HepG2 (cell line): ENCODE data around the gene TMEM204. TPM values are rescaled to one million over a fixed set of nuclear protein-coding genes. Genes with fewer than 3 reads are reported as not detected.
A peak's percentile ranks its signal among the peaks of the same experiment; 100 is the strongest.

ENCODE experiments used
- CBX1 ChIP-seq: IDR thresholded peaks from one replicate; pipeline ENCODE4 v1.6.1; 2016; ENCODE audit warnings: antibody characterized with exemption, low read depth
- CHD2 ChIP-seq: IDR thresholded peaks from 2 replicates; pipeline ENCODE4 v1.6.1; 2011; ENCODE audit warnings: low read depth, low read length, improper control_type of control experiment
- HCFC1 ChIP-seq: fragments of 150-350 bp; IDR thresholded peaks from 2 replicates; pipeline ENCODE4 v1.6.1; 2014; ENCODE audit warnings: low read depth, low read length
- NR2F1 ChIP-seq, 2 experiments: fragments of 450-650 bp in 1 of 2; formaldehyde crosslinking in 1 of 2; IDR thresholded peaks; 2 replicates each; pipeline versions ENCODE4 v1.5.0 to v1.6.1; 2016 to 2020; ENCODE audit warnings: mild to moderate bottlenecking in 1 of 2, missing compliant biosample characterization in 1 of 2, missing genetic modification reagents in 1 of 2, moderate library complexity in 1 of 2
- SMAD9 ChIP-seq: sonication (generic); formaldehyde crosslinking; IDR thresholded peaks from 2 replicates; pipeline ENCODE4 v1.5.1; 2020; ENCODE audit warnings: mild to moderate bottlenecking, missing genetic modification reagents
- ZFP90 ChIP-seq: sonication (generic); formaldehyde crosslinking; IDR thresholded peaks from 2 replicates; pipeline ENCODE4 v1.8.0; 2022; ENCODE audit warnings: missing genetic modification reagents, mild to moderate bottlenecking, inconsistent platforms, borderline replicate concordance
- ZIK1 ChIP-seq: sonication (generic); formaldehyde crosslinking; IDR thresholded peaks from 2 replicates; pipeline ENCODE4 v1.5.0; 2020; ENCODE audit warnings: mild to moderate bottlenecking, low read depth, missing genetic modification reagents, borderline replicate concordance
- ZNF30 ChIP-seq: sonication (generic); formaldehyde crosslinking; IDR thresholded peaks from 2 replicates; pipeline ENCODE4 v1.5.0; 2020; ENCODE audit warnings: mild to moderate bottlenecking, missing genetic modification reagents
- ZNF775 ChIP-seq: sonication (generic); formaldehyde crosslinking; IDR thresholded peaks from 2 replicates; pipeline ENCODE4 v1.4.0; 2020; ENCODE audit warnings: missing genetic modification reagents, mild to moderate bottlenecking, moderate library complexity, borderline replicate concordance
- ZNF879 ChIP-seq: sonication (generic); formaldehyde crosslinking; IDR thresholded peaks from 2 replicates; pipeline ENCODE4 v1.8.1; 2023; ENCODE audit warnings: missing genetic modification reagents
- polyA plus RNA-seq, 8 experiments: library from polyadenylated mRNA; depleted of rRNA in 3 of 8; stranded (reverse) in 7 of 8; unstranded in 1 of 8; fragments of >200 nt; fragmentation: Illumina TruSeq in 4 of 8; extraction: Trizol in 4 of 8; gene quantifications; 2 replicates each; pipeline versions ENCODE4 v1.2.1 to v1.2.3, GENCODE V29; 2011 to 2016; ENCODE audit warnings: low read depth in 4 of 8, missing spikeins in 1 of 8, mixed read lengths in 1 of 8; ENCODE audit not compliant: insufficient read depth in 1 of 8
- total RNA-seq, 5 experiments: library from RNA; depleted of rRNA; stranded (reverse); fragments of >200 nt; fragmentation: Illumina TruSeq; extraction: Trizol; gene quantifications; 2 replicates each; pipeline ENCODE4 v1.2.3, GENCODE V29; 2016; ENCODE audit warnings: low read depth in 1 of 5
- TF ChIP-seq, protein P1 (sequence below): IDR thresholded peaks from 2 replicates; pipeline ENCODE4 v1.6.1; 2016; ENCODE audit warnings: low read depth, missing genetic modification reagents, missing compliant biosample characterization
- TF ChIP-seq, protein P2 (sequence below): sonication (generic); formaldehyde crosslinking; IDR thresholded peaks from 2 replicates; pipeline ENCODE4 v1.4.0; 2020; ENCODE audit warnings: mild to moderate bottlenecking, missing genetic modification reagents
- TF ChIP-seq, protein P3 (sequence below): sonication (generic); formaldehyde crosslinking; IDR thresholded peaks from 2 replicates; pipeline ENCODE4 v1.4.0; 2020; ENCODE audit warnings: missing genetic modification reagents
- TF ChIP-seq, protein P4 (sequence below): sonication (generic); formaldehyde crosslinking; conservative IDR thresholded peaks from 2 replicates; pipeline ENCODE4 v1.4.0; 2020; ENCODE audit warnings: missing genetic modification reagents
- TF ChIP-seq, protein P5 (sequence below): sonication (generic); formaldehyde crosslinking; IDR thresholded peaks from 2 replicates; pipeline ENCODE4 v1.4.0; 2020; ENCODE audit warnings: missing genetic modification reagents; ENCODE audit errors: not compliant biosample characterization
- TF ChIP-seq, protein P6 (sequence below): sonication (generic); formaldehyde crosslinking; IDR thresholded peaks from 2 replicates; pipeline ENCODE4 v1.5.0; 2020; ENCODE audit warnings: mild to moderate bottlenecking, missing genetic modification reagents

Gene TMEM204
- total and polyA plus RNA-seq, 2 of the 13 experiments (the other 11 are each of a cell fraction or from before 2014, with no cell fraction given), result not detected

DNA sequence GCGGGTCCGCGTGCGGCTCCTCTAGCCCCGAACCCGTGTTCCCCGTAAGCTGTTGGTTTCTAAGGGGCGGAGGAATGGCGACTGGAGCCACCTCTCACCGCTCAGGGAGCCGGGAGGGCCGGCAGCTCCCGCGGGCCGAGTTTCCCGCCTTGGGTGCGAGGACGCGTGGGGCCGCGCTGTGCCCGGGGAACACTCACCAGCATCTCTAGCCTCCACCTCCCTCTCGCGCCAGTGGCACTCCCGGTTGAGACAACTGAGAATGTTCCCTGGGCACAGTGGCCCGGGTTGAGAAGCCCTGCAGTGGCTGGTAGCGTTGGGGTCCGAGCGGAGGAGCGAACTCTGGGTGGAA, 39.7 kb upstream of the TMEM204 start (continued):
- TF ChIP-seq, protein P1, sequence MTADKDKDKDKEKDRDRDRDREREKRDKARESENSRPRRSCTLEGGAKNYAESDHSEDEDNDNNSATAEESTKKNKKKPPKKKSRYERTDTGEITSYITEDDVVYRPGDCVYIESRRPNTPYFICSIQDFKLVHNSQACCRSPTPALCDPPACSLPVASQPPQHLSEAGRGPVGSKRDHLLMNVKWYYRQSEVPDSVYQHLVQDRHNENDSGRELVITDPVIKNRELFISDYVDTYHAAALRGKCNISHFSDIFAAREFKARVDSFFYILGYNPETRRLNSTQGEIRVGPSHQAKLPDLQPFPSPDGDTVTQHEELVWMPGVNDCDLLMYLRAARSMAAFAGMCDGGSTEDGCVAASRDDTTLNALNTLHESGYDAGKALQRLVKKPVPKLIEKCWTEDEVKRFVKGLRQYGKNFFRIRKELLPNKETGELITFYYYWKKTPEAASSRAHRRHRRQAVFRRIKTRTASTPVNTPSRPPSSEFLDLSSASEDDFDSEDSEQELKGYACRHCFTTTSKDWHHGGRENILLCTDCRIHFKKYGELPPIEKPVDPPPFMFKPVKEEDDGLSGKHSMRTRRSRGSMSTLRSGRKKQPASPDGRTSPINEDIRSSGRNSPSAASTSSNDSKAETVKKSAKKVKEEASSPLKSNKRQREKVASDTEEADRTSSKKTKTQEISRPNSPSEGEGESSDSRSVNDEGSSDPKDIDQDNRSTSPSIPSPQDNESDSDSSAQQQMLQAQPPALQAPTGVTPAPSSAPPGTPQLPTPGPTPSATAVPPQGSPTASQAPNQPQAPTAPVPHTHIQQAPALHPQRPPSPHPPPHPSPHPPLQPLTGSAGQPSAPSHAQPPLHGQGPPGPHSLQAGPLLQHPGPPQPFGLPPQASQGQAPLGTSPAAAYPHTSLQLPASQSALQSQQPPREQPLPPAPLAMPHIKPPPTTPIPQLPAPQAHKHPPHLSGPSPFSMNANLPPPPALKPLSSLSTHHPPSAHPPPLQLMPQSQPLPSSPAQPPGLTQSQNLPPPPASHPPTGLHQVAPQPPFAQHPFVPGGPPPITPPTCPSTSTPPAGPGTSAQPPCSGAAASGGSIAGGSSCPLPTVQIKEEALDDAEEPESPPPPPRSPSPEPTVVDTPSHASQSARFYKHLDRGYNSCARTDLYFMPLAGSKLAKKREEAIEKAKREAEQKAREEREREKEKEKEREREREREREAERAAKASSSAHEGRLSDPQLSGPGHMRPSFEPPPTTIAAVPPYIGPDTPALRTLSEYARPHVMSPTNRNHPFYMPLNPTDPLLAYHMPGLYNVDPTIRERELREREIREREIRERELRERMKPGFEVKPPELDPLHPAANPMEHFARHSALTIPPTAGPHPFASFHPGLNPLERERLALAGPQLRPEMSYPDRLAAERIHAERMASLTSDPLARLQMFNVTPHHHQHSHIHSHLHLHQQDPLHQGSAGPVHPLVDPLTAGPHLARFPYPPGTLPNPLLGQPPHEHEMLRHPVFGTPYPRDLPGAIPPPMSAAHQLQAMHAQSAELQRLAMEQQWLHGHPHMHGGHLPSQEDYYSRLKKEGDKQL (CRISPR knock-in tag), result no peak
- TF ChIP-seq, protein P2, sequence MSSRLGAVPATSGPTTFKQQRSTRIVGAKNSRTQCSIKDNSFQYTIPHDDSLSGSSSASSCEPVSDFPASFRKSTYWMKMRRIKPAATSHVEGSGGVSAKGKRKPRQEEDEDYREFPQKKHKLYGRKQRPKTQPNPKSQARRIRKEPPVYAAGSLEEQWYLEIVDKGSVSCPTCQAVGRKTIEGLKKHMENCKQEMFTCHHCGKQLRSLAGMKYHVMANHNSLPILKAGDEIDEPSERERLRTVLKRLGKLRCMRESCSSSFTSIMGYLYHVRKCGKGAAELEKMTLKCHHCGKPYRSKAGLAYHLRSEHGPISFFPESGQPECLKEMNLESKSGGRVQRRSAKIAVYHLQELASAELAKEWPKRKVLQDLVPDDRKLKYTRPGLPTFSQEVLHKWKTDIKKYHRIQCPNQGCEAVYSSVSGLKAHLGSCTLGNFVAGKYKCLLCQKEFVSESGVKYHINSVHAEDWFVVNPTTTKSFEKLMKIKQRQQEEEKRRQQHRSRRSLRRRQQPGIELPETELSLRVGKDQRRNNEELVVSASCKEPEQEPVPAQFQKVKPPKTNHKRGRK (CRISPR knock-in tag), result no peak
- no peak for TF ChIP-seq HCFC1
- no peak for TF ChIP-seq CBX1
- TF ChIP-seq ZFP90 (CRISPR knock-in tag), result no peak
- TF ChIP-seq CHD2, result no peak
- no peak for TF ChIP-seq ZIK1
- TF ChIP-seq, protein P3, sequence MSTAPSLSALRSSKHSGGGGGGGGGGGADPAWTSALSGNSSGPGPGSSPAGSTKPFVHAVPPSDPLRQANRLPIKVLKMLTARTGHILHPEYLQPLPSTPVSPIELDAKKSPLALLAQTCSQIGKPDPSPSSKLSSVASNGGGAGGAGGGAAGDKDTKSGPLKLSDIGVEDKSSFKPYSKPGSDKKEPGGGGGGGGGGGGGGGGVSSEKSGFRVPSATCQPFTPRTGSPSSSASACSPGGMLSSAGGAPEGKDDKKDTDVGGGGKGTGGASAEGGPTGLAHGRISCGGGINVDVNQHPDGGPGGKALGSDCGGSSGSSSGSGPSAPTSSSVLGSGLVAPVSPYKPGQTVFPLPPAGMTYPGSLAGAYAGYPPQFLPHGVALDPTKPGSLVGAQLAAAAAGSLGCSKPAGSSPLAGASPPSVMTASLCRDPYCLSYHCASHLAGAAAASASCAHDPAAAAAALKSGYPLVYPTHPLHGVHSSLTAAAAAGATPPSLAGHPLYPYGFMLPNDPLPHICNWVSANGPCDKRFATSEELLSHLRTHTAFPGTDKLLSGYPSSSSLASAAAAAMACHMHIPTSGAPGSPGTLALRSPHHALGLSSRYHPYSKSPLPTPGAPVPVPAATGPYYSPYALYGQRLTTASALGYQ, result 0 out of 2 replicates have a peak, but pooled peaks have one; percentile 1
- no peak for TF ChIP-seq ZNF775 (CRISPR knock-in tag)
- TF ChIP-seq, protein P4, sequence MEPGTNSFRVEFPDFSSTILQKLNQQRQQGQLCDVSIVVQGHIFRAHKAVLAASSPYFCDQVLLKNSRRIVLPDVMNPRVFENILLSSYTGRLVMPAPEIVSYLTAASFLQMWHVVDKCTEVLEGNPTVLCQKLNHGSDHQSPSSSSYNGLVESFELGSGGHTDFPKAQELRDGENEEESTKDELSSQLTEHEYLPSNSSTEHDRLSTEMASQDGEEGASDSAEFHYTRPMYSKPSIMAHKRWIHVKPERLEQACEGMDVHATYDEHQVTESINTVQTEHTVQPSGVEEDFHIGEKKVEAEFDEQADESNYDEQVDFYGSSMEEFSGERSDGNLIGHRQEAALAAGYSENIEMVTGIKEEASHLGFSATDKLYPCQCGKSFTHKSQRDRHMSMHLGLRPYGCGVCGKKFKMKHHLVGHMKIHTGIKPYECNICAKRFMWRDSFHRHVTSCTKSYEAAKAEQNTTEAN (CRISPR knock-in tag), result no peak
- TF ChIP-seq NR2F1 (CRISPR knock-in tag; IDR thresholded peaks at IDR 0.05), result no peak
- TF ChIP-seq SMAD9 (CRISPR knock-in tag), result no peak
- no peak for TF ChIP-seq ZNF879 (CRISPR knock-in tag)
- TF ChIP-seq, protein P5, sequence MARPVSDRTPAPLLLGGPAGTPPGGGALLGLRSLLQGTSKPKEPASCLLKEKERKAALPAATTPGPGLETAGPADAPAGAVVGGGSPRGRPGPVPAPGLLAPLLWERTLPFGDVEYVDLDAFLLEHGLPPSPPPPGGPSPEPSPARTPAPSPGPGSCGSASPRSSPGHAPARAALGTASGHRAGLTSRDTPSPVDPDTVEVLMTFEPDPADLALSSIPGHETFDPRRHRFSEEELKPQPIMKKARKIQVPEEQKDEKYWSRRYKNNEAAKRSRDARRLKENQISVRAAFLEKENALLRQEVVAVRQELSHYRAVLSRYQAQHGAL (CRISPR knock-in tag), result no peak
- TF ChIP-seq, protein P6, sequence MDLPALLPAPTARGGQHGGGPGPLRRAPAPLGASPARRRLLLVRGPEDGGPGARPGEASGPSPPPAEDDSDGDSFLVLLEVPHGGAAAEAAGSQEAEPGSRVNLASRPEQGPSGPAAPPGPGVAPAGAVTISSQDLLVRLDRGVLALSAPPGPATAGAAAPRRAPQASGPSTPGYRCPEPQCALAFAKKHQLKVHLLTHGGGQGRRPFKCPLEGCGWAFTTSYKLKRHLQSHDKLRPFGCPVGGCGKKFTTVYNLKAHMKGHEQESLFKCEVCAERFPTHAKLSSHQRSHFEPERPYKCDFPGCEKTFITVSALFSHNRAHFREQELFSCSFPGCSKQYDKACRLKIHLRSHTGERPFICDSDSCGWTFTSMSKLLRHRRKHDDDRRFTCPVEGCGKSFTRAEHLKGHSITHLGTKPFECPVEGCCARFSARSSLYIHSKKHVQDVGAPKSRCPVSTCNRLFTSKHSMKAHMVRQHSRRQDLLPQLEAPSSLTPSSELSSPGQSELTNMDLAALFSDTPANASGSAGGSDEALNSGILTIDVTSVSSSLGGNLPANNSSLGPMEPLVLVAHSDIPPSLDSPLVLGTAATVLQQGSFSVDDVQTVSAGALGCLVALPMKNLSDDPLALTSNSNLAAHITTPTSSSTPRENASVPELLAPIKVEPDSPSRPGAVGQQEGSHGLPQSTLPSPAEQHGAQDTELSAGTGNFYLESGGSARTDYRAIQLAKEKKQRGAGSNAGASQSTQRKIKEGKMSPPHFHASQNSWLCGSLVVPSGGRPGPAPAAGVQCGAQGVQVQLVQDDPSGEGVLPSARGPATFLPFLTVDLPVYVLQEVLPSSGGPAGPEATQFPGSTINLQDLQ (CRISPR knock-in tag), result no peak
- no peak for TF ChIP-seq ZNF30 (CRISPR knock-in tag)
